GM18870 (cell line): ENCODE results near the gene LARP4.
"Not testable (repeated sequence)": the region's sequence is repeated elsewhere in the genome, so short reads cannot be mapped to it uniquely, and the experiment has no call there.

Source experiments
- ATAC-seq: cut with Tn5 transposase; IDR thresholded peaks from one replicate; pipeline ENCODE4 v1.9.1; 2021; ENCODE audit warnings: moderate library complexity; ENCODE audit not compliant: unreplicated experiment

The LARP4 gene

DNA sequence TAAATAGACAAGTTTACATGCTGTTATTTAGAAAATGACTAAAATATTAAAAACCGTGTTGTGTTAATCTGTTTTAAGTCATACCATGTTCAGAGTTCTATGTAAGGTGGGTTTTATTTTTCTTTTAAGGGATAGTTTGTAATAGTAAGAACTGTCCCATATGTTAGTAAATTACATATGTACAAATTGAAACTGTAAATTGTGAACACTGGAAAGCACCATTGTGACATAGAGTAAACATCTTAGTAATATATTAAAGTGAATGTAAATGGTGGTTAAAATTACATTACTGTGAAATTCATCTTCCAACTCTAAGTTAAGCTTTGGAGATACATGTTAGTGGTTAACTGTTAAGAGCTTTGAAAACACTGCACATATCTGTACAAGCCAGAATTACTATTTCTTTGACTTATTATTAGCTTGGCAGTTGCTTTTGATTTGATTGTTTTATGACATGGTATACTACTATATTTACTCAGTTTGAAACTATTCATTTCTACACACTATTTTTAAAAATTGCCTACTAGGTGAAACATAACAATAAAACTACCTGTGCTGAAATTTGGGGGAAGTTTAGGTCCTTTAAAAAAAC, 76.7 kb downstream of the LARP4 start:
- no peak for ATAC-seq

DNA sequence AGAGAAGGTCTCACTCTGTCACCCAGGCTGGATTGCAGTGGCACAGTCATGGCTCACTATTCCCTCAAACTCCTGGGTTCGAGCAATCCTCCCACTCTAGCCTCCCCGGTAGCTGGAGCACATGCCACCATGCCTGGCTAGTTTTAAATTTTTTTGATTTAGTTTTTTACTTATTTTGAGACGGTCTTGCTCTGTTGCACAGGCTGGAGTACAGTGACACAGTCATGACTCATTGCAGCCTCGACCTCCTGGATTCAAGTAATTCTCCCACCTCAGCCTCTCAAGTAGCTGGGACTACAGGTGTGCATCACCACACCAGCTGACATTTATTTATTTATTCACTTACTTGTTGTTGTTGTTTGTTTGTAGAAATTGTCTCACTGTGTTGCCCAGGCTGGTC, 81.9 kb downstream of the LARP4 start:
- ATAC-seq, result no peak

DNA sequence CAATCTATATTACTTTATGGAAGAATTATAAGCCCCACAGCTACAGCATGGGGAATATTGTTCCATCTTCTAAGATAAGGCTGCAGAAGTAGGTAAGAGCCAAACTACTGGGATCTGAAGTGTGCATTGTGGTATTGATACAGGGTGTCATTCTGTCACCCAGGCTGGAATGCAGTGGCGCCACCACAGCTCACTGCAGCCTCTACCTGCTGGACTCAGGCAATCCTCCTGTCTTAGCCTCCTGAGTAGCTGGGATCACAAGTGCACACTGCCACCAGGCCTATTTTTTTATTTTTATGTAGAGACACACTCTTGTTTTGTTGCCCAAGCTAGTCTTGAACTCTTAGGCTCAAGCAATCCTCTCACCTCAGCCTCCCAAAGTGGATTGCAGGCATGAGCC, 82.8 kb downstream of the LARP4 start:
- ATAC-seq, result no peak

DNA sequence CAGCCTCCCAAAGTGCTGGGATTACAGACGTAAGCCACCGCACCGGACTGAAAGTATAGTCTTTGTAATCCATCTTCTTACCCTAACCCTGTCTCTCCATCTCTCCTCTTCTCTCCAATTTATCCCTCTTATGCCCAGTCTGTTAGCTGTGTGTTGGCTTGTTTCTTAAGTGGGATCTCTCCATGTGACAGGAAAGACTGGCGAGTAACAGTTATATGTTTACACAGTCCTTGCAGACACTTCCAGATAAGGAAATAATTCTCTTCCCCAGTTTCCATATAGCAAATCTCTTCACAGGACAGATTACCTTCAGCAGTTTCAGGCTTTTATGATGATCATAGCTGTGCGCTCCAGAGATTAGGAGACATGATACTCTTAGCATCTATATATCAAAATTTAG, 88.1 kb downstream of the LARP4 start:
- ATAC-seq, result no peak

DNA sequence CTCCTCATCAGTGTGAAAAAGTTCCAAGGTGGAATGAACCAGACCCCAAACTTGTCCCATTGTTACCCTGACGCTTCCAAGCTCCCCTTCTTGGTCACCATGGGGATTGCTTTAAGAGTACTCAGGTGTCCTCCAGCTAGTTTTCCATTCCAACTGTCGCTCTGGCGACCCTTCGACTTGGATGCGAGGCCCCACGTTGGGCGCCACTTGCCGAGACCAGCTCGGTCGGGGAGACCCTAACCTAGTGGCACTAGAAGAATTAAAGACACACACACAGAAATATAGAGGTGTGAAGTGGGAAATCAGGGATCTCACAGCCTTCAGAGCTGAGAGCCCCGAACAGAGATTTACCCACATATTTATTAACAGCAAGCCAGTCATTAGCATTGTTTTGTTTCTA, 97.4 kb downstream of the LARP4 start:
- not testable (repeated sequence) for ATAC-seq

DNA sequence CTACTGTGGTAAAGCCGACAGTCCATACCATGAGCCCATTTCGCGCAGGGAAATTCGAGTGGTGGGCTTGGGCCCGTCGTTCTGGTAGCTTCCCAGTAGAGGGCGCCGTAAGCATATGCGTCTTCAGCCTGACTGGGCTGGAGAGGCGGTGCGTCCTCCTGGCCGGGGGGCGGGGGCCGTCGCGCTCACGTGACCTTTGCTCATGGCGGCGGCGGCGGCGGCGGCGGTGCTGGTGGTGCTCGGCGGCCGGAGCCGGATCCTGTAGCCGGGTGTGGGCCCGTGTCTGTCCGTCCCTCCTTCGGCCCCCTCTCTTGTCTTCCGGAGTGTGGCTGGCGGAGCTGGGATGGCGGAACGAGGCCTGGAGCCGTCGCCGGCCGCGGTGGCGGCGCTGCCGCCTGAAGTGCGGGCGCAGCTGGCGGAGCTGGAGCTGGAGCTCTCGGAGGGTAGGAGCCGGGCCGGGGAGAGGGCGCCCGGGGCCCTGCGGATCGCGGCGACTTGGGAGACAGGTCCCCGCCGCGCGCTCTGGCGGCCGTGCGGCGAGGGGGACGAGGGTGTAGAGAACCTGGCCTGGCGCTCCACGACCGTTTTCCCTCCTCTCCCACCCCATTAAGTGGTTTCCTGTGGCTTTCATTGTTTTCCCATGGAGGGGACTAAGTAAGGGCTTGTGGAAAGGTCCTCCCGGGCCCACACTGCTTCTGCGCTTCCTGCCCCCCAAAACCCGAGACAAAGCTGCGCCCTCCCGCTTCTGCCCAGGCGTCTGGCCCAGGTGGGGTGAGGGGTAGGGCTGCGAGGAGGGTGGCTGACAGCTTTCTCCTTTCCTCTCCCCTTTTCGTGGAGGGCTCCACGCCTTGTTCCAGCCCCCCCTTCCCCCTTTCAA, 104.4 kb downstream of the LARP4 start, which contains the start of gene DIP2B:
Gene DIP2B, plus strand, starts transcription at position 188 of the 877 bp plus-strand sequence. Its CDS starts 156 bp downstream, at position 344.
- peak; percentile 65 for ATAC-seq

DNA sequence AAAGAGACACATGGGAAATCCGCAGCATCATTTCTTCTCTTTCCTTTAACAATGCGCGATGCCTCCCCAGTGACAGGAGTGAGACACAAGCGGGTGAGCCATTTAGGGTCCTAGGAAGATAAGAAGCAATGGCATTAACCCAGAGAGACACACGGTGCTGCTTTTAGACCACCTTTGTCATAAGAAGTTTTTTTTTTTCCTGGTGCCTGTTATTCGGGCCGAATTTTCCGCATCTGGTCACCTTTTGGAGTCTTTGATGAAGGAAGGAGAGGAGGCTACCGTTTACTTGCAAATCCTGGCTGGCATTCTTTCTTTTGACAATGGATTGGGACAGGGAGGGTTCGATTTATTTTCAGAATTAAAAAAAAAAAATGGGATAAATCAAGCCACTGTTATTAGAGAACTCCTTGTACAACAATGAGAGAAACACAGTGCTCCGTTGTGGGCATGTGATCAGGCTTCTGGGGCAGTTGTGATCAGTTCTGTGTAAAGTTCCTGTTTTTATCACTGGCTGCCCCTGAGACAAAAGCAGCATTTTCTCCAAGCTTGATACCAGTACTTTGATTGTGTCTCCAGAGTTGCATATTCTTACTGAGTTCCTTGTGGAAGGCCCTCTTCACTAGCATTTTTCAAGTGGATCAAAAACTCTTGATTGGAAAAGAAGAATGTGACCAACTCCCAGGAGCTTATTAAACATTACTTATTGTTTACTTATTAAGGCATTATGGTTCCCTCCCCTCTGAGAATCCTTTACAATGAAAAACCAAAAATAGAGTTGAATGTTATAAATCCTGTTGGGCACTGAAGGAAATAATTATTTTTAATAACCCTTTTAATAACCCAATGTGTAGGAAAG, 105.2 kb downstream of the LARP4 start:
- ATAC-seq, result no peak

DNA sequence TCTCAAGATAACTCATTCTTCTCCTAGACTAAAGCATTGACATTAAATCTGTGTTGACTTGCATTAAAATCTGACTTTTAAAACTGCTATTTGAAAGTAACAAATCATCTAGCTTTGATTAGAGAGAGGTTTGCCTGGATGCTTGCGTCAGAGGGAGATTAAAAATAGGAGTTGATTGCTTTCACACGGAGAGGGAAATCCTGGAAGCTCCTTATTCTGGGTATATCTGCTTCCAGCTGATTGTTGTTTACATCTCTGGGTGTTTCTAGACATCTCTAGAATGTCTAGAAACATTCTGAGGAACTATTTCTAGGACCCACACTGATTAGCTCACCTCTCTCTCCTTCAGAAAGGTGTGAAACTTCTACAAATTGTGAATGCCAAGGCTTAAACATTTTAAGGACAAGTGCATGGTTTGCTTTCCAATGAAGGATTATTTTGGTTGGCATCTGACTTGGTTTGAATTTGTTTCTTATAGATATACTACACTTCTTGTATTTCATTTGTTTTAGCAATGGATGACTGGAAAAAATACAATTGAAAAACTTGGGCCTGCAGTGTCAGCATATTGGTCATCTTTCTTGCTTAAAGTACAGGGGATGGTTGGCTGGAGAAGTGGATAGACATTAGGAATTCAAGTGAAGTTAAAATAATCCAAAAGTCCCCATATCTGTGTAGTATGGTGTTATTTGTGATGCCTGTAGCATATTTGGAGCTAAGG, 106.2 kb downstream of the LARP4 start:
- ATAC-seq, result no peak

DNA sequence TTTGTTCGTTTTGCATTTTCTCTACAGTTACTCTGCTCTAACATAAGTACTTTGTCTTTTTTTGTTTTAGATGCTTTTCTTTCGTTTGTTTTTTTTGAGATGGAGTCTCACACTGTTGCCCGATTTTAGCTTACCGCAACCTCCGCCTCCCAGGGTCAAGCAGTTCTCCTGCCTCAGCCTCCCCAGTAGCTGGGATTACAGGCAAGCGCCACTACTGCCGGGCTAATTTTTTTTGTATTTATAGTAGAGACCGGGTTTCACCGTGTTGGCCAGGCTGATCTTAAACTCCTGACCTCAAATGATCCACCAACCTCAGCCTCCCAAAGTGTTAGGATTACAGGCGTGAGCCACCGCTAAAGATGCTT, 106.8 kb downstream of the LARP4 start:
- no peak for ATAC-seq

DNA sequence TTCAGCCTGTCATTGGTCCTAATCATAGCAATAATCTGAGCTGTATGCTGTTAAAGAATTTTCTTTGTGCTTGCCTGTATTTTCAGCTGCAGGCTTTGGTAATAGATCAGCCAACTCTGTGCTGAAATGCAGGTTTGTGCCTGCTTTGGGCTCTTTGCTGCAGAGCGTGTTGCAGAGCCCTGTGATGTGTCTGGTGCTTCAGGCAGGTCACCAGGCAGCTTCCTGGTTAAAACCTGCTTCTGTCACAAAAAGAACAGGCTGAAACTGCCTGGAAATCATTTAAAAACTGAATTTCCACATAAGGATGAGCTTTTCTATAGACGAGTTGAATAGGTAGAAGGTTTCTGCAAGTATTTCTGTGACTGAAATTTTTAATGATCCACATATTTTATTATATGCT, 107.2 kb downstream of the LARP4 start:
- ATAC-seq, result no peak

DNA sequence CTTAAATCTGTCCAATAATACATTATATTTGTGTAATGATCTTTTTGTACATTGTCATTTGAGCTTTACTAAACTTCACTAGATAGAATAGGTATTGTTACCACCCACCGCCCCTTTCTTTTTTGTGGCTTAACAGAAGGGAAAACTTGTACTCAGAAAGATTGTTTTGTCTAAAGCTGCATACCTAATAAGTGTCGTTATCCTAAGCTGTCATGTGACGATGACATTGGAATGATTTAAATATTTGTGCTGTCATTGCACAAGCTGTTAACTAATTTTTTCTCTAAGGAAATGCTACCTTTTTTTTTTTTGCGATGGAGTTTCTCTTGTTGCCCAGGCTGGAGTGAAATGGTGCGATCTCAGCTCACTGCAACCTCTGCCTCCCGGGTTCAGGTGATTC, 107.7 kb downstream of the LARP4 start:
- ATAC-seq, result no peak

DNA sequence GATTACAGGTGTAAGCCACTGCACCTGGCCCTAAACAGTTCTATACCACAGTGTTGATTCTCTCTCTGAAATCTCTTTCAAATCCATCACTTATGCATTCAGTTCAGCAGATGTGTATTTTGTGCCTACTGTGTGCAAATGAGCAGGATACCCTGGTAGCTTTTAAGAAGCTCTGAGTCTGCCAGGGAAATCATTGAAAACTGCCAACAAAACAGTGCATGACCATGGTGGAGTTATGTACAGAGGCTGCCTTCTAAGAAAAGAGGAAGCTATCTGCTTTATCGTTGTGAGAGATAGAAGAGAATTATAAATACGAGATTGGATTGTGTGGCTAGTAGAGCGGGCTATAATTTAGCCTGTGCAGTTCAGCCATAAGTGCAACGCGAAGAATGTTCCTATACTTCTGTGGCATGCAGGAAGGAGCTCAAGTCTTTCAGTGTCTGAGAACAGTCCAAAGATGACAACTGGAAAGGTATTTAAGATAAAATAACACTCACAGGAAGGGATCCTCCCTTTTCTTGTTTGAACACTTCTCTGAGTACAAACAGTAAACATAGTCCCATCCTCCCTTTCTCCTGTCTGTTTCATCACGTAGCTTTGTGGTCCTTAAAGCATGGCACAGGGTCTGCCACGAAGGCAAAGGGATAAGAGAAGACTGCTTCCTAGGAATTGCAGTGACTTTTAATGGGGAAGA, 108.4 kb downstream of the LARP4 start:
- no peak for ATAC-seq

DNA sequence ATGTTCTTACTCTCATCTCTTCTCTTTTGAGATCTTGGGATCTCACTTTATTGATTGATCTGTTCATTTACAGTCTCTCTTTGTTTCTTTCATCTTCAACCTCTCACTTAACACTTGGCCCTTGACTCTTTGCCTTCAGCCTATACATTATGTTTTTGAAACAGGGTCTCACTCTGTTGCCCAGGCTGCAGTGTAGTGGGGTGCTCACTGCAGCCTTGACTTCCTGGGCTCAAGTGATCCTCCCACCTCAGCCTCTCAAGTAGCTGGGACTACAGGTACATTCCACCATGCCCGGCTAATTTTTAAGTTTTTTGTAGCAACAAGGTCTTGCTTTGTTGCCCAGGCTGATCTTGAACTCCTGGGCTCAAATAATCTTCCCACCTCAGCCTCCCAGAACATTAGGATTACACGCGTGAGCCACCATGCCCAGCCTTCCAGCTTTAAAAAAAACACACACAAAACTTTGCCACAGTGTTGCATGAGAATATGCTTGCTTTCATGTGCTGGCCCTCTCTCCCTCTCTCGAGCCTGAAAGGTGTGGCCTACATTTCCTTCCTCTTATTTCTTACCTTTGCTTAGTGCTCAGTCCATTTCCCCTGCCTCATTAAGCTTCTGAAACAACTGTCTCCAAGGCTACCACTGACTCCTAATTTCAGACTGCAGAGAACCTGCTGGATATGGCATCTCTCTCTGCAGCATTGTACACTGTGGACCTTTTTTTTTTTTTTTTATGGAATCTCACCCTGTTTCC, 114.0 kb downstream of the LARP4 start:
- no peak for ATAC-seq

DNA sequence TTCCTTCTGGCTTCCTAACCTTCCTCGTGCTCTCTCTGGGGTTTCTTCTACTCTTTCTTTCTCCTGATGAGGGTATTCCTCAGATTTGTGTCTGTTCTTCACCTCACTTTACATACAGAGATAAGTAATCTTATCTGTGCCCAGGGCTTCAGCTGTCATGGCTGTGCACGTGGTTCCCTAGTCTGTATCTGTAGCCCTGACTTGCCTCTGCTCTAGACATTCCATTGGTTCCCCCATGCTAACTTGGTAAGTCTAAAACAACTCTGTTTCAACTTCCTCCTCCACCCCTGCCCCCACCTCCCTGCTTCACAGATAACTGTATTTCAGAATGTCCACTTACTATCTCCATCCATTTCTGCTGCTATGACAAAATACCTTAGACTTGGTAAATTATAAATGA, 114.9 kb downstream of the LARP4 start:
- ATAC-seq, result no peak

DNA sequence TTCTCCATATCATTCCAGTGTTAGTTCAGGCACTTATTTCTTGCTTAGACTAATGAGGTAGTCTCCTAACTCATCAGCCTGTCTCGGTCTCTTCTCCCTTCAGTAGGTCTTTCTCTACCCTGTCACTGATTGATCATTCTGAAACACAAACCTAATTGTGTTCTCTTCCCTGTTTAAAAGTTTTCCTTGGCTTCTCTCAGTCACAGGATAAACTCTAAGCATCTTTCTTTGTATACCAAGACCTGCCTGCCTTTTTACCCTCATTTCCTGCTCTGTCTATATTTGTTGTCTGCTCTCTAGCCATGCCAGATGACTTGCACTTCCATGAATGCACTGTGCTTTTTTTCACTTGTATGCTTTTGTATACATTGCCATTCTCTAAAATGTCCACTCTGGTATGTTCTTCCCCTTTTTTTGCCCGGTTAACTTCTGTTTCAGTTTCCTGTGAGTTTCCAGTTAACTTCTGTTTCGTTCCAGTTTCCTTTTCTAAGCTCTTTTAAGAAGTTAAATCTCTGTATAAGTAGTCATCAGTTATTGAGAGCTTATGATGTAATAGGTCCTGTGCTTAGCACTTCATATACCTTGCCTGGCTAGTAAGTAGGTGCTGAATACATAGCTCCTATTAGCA, 116.8 kb downstream of the LARP4 start:
- ATAC-seq, result peak; percentile 76

DNA sequence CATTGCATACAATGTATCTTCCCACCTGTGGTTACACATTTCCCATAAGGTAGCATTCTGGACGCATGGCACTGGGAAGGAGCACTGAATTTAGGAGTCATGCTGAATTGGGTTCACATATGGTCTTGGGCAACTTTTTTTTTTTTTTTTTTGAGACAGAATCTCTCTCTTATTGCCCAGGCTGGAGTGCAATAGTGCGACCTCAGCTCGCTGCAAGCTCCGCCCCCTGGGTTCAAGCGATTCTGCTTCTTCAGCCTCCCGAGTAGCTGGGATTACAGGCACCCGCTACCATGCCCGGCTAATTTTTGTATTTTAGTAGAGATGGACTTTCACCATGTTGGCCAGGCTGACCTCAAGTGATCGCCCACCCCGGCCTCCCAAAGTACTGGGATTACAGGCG, 117.4 kb downstream of the LARP4 start:
- no peak for ATAC-seq

DNA sequence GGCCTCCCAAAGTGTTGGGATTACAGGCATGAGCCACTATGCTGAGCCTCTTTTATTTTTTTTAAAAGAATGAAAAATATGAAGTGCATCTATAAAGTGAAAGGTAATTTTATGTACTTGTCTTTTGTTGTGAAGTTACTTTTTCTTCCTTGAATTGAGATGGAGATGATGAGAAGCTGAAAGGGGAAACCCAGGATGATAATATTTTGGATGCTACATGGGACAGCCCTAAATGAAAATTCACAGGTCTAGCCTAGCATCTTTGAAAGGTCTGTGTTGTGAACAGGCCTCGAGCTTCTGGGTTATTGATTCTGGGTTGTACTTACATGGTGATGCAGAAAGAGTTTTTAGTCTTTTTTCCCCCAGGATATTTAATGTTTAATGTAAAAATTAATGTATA, 118.7 kb downstream of the LARP4 start:
- no peak for ATAC-seq

DNA sequence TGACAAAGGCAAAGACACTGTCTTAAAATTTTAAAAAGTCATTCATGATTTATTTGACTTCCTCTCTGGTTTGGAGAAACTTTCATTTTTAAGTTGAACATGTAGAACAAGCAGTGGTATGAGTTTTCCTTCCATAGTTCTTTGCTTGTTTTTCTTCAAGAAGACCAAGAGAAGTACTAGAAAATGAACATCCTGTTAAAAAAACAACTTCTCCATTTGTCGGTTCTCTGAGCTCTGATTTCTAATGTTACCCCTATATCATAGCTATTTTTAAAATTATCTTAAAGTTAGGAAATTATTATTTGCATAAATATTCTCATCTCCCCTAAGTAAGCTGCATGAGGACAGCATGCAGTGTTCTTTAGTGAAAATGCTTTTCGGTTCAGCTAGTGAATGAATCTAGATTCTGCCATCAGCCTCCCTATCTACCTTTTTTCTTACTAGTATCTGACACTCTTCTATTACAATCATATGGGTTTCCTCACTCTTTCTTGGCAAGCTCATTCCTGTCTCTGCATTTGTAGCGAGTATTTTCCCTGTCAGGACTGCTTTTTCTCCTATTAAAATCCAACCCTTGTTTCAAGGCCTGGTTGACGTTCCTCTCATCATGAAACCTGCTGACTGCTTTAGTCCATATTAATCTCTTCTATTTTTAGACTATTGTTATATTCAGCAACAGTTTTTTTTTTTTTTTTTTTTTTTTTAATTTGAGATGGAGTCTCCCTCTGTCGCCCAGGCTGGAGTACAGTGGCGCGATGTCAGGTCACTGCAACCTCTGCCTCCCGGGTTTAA, 119.9 kb downstream of the LARP4 start:
- no peak for ATAC-seq
